ENCODE measurements around the gene AGRP. TPM values are rescaled to one million over a fixed set of nuclear protein-coding genes. Genes with fewer than 3 reads are reported as not detected.

AGRP gene
- total RNA-seq, 1 donor from 2014 or later, result 4.9 TPM

DNA sequence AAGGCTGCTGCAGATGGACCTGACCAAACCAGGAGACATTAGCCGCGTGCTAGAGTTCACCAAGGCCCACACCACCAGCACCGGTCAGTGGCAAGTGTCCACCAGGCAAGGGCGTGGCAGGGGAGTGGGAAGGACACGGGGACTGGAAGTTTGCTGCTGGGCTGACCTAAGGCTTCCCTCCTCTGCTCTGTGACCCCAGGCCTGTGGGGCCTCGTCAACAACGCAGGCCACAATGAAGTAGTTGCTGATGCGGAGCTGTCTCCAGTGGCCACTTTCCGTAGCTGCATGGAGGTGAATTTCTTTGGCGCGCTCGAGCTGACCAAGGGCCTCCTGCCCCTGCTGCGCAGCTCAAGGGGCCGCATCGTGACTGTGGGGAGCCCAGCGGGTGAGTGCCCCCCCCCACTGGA lies 47.6 kb downstream of the AGRP start:
- no peaks in the 10 kb centered on the region for H3K27me3 ChIP-seq
- TF ChIP-seq, protein P1, sequence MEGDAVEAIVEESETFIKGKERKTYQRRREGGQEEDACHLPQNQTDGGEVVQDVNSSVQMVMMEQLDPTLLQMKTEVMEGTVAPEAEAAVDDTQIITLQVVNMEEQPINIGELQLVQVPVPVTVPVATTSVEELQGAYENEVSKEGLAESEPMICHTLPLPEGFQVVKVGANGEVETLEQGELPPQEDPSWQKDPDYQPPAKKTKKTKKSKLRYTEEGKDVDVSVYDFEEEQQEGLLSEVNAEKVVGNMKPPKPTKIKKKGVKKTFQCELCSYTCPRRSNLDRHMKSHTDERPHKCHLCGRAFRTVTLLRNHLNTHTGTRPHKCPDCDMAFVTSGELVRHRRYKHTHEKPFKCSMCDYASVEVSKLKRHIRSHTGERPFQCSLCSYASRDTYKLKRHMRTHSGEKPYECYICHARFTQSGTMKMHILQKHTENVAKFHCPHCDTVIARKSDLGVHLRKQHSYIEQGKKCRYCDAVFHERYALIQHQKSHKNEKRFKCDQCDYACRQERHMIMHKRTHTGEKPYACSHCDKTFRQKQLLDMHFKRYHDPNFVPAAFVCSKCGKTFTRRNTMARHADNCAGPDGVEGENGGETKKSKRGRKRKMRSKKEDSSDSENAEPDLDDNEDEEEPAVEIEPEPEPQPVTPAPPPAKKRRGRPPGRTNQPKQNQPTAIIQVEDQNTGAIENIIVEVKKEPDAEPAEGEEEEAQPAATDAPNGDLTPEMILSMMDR (IDR thresholded peaks at IDR 0.05), result no peak
- peaks cover 39% of the 10 kb centered on the region for H3K36me3 ChIP-seq
- intact Hi-C loops (cut with DNase I), result no loop called here
- ATAC-seq, result no peak
- H3K4me3 ChIP-seq, result no peak overlapping the region
- H3K27ac ChIP-seq, result no peak overlapping the region
- H3K9me3 ChIP-seq, result no peaks in the 10 kb centered on the region
- DNase-seq, result no peak
- peaks cover 13% of the 10 kb centered on the region for H3K4me1 ChIP-seq

GRCh38 chr16:67433131-67433719 lies 50.1 kb downstream of the AGRP start:
- Histone ChIP-seq H3K27ac (no peak overlapping the region), H3K4me1 (peaks cover 20% of the 10 kb centered on the region), H3K9me3 (no peaks in the 10 kb centered on the region), H3K27me3 (no peaks in the 10 kb centered on the region), H3K4me3 (no peak overlapping the region), H3K36me3 (peaks cover 19% of the 10 kb centered on the region)
- ATAC-seq (no peak), DNase-seq (no peak)
- intact Hi-C loops (cut with DNase I), result no loop called here
- TF ChIP-seq, protein P1 (IDR thresholded peaks at IDR 0.05), result no peak

Other genes with a start within 250 kb of the AGRP start
- 94.9 TPM for gene FHOD1, start 236.1 kb downstream of the AGRP start, total RNA-seq
- gene SLC9A5, start 234.6 kb downstream of the AGRP start, total RNA-seq, result 2.4 TPM
- 16.2 TPM for gene PLEKHG4, start 204.0 kb downstream of the AGRP start, total RNA-seq
- 1.4 TPM for gene KCTD19, start 156.8 kb downstream of the AGRP start, total RNA-seq
- gene LRRC36, start 156.7 kb downstream of the AGRP start, total RNA-seq, result 27.4 TPM
- 29.7 TPM for gene TPPP3, start 90.0 kb downstream of the AGRP start, total RNA-seq
- 11.1 TPM for gene ZDHHC1, start 67.1 kb downstream of the AGRP start, total RNA-seq
- gene HSD11B2, start 52.4 kb downstream of the AGRP start, total RNA-seq, result 2.2 TPM
- gene ATP6V0D1, start 2.4 kb downstream of the AGRP start, total RNA-seq, result 143 TPM
- gene RIPOR1, start 45.3 kb upstream of the AGRP start, total RNA-seq, result 133 TPM
- 36.0 TPM for gene CTCF, start 79.0 kb upstream of the AGRP start, total RNA-seq
- 6.3 TPM for gene CARMIL2, start 161.6 kb upstream of the AGRP start, total RNA-seq
- 14.3 TPM for gene ACD, start 176.7 kb upstream of the AGRP start, total RNA-seq
- gene PARD6A, start 177.4 kb upstream of the AGRP start, total RNA-seq, result 4.7 TPM
- gene ENKD1, start 183.2 kb upstream of the AGRP start, total RNA-seq, result 14.5 TPM
- 3.8 TPM for gene C16orf86, start 183.3 kb upstream of the AGRP start, total RNA-seq
- gene GFOD2, start 235.8 kb upstream of the AGRP start, total RNA-seq, result 18.2 TPM